Hindlimb muscle (tissue), 1 donor: ENCODE data around the gene NF1. TPM values are rescaled to one million over a fixed set of nuclear protein-coding genes. Genes with fewer than 3 reads are reported as not detected.
A peak's percentile ranks its signal among the peaks of the same experiment; 100 is the strongest.

ENCODE experiments used
- DNase-seq: peaks from one replicate; pipeline ENCODE4 v3.0.0-alpha.2; 2013
- polyA plus RNA-seq: library from polyadenylated mRNA; unstranded; fragments of 120-200 nt; gene quantifications from one replicate; pipeline ENCODE4 v1.2.1, GENCODE V29; 2013; ENCODE audit not compliant: insufficient read length

The NF1 gene
- polyA plus RNA-seq, 1 donor = 23.0 TPM

DNA sequence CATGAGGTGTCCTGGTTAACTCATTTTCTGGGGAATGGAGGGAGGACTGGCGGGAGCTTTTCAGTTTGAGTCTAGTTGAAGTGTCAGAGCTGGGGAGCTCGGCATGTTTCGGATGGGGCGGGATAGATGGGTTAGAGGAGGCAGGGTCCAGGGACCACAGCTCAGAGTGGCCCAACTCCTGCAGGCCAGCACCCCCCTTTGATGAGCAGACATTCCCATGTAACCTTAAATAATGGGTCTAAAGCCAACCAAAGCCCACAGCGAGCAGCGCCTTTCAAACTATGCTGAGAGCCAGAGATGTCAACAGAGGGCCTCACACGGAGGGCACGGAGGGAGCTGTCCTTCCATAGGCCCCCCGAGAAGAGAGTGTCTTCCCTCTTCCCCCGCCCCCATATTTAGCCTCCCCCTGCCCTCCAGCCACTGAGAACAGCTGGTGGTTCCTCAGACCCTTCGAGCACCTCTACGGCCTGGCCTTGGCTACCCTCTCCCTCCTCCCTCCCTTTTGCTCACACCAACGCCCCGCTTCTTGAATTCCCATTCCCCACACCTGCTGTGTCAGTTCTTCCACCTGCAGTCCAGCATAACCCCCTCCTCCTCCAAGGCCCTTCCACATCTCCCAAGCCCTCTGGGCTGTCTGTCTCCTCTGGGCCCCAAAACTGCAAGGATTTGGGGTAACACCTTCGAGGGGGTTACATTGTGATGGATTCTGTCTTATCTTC is 318.5 kb downstream of the NF1 start:
- DNase-seq = no peak

DNA sequence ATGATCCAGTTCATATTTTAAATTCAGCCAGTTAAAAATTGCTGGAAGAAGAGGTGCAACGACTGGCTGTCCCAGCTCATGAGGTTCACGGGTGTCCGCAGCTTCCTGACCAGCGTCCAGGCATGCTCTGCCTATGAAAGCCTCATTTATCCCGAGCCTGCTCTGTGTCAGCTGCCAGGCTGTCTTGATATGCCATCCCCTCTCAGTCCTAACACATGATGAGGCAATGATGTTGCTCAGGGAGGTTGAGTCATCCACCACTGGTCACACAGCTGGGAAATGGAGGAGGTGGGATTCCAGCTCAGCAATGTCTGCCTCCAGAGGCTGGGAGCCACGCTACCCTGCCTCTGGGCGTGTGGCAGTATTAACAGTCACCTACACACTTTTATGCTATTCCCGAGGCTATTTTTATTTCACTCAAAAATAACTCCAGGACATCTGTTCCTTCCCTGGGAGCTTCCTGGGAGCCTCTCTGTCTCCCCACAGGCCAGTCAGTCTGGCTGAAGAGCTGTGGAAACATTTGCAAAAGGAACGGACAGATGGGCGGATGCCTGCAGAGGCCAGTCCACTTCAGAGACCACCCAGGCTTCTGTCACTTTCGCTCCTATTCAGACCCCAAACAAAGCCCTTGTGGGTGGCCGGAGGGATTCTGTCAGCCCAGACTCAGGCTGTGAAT is 319.2 kb downstream of the NF1 start:
- no peak for DNase-seq

DNA sequence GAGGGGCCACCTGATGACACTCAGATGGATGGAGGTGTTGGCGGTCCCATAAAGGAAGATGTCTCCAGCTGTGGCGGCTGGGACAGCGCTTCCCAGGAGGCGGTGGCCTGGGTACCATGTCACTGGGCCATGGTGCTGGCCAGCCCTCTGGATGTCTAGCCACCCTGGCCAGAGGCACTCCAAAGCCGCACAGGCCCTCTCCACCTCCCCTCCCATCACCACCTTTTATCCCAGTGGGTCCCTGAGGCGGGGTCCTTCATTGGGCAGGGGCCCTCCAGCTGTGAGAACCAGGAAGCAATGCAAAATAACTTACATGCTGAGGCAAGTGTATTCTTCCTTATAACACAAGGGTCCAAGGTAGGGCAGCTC is 319.8 kb downstream of the NF1 start:
- no peak for DNase-seq

DNA sequence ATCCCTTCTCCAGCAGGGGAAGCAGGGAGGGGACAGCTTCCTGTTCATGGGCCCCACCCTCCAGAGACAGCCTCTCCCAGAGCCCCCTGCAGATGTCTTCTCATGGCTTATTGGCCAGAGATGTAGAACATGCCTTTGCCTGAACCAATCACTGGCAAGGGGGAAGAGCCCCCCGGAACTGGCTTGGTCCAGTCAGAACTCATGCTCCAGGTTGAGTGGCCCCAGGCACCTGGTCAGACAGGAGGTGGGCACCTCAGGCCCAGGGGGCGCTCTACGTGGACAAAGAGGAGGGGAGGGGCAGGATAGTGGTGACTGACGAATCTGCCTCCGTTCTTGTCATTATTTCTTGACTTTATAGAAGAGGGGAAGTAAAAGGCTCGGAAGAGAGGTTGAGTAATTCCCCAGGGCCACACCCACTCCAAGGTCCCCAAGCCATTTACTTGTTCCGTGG is 320.3 kb downstream of the NF1 start:
- no peak for DNase-seq

DNA sequence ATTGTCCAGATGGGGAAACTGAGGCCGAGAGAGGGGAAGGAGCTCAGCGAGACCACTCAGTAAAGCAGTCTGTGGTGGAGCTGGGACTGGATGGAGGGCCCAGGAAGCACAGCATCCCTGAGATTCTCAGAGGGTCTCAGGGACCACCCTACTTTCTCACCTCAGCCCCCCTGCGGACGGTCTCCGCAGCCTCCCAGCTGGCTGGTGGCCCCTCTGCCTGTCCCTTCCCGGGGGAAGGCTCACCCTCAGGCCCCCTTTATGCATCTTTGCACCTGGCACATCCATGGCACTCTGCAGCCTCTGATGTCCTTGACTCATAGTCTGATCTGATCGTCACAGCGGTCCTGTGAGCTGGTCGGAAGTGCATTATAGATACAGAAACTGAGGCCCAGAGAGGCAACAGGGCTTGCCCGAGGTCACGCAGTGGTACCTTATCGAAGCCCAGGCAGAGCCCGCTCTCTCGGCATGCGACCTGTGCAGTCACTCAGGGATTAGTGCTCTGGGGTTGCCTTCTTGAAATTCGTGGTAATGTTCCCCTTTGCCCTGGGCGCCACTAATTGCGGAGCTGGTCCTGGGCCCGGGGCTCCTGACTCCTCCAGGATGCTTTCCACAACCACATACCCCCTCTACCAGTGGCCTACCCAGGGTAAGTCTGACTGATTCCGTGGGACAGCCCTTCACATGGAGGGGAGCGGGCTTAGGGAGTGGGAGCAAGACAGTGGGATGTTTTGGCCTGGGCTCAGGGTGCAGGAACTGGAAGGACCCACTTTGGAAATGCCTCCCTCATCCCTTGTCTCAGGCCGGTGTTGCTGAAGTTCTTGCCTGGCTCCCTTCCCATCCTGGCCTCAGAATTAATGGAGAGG is 321.1 kb downstream of the NF1 start:
- DNase-seq = no peak

DNA sequence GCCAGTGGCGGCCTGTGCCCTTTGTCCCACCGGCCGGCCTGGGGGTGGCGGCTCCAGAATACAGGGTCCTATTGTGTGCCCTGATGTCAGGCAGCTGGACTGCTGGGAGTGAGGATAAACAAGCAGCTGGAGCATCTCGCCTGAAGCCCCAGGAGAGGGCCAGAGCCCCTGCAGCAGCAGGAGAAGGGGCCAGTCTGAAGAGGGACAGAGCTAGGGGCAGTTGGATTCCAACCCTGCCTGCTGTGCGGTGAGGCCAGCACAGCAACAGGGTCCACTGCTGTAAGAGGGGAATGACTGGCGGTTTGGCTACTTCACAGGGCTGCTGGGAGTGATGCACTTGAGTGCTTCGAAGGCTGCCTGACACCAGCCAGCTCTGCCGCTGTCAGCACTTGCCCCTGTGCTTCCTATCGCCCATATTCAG is 321.7 kb downstream of the NF1 start:
- DNase-seq = no peak

DNA sequence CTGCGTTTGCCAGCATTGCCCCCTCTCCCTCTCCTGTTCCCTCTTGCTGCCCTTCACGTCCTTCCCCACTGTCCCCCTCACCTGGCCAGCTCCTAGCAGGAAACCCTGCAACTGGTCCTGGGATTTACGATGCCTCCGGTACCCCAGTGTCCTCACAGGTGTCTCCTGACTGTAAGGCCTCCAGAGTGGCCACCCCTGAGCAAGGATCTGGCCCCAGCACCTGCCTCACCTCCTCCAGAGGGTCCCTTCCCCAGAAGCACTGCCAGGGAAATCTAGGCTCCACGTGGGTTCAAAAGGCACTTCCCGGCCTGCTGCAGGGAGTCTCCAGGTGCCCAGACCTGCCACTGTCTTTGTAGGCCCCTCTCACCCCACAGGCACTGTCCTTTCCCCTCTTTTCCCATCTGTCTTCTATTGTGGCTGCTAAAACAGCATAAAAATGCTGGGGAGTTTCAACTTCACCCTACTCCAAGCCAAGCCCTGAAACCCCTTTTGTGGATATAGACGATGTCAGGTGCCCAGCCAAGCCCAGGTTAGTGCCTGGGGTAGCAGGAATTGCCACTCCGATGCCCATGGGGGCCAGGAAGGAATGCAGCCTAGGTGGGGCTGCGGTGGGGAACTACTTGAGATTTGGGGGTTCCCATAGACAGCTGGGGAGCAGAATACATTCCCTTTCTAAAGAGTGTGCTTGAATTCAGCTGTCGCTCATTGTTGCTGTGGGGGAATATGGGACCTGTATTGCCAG is 322.4 kb downstream of the NF1 start:
- no peak for DNase-seq

DNA sequence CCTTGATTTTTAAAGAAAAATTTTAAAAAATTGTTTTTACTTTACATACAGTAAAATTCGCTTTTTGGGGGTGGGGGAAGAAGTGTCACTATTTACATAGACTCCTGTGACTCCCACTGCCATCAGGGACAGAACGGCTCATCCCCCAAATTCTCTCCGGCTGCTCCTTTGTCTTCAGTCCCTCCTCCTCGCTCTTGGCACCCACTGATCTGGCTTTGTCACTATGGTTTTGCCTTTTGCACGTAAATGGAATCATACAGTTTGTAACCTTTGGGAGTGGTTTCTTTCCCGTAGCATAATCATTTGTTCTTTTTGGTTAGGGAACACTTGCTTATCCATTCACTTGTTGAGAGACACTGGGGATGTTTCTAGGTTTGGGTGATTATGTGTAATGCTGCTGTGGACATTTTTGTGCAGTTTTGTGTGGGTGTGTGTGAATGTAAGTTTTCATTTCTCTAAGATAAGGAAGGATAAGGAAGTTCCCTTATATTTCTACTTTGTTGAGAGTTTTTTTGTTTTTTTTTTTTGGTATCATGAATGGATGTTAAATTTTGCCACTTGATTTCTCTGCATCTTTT is 324.1 kb downstream of the NF1 start:
- no peak for DNase-seq

DNA sequence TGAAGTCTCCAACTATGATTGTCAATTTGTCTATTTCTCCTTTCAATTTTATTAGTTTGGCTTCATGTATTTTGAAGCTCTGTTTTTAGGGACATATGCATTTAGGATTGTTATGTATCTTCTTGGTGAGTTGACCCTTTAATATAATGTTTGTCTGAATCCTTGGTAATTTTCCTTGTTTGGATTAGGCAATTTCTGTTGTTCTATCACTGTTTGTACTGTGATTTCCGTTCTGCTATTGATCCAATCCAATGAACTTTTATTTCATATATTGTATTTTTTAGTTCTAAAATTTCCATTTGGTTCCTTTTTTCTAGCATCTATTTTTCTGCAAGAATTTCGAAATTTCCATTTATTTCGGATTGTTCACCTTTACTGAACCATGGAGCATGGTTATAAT is 327.7 kb downstream of the NF1 start:
- DNase-seq = no peak

DNA sequence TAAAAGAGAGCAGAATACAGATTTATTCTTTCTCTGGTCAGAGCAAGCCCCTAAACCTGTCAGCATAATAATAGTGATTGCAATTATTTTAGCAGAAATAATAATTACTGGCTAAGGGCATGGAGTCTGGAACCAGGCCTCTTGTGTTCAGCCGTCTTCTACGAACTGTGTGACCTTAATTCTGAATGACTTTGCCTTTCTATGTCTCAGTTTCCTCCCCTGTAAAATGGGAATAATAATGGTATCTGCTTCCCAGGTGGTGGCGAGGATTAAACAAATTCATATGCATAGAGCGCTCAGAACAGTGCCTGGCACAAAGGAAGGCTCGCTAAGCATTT is 330.1 kb downstream of the NF1 start:
- DNase-seq = no peak

DNA sequence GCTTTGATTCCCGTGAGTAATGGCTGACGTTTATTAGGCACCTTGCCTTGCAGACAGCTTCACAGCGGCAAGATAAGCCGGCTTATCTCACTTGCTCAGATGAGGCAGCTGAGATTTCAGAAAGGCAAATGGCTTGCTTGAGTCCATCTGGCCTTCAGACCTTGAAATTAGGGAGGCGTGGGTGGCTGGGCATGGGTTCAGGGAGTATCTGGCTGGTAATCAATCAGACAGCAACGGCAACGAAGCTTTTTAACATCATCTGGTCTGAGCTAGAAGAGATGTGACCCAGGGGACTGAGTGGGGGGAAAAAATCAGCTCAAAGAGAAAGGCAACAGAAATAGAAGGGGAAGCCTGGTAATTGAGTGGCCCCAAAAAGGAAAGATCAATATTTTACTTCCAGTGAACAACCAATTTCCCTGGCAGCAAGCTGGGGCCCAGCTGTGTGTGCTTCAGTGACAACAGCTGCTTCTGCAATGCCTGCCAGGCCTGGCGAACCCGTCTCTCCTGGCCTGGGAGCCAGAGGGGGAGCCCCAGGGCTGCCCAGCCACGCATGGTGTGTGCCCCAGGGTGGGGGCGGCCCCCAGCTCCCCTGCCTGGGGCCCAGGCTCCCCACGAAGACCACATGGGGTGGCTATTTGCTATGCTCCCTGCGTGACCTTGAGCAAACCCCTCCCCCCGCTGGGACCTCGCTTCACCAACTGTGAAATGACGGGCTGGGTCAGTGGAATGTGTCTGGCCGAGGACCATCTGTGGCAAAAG is 330.7 kb downstream of the NF1 start:
- DNase-seq = peak; percentile 23

Other genes starting within 250 kb of the NF1 start
- 12.4 TPM for gene TEFM, start 188.7 kb upstream of the NF1 start, polyA plus RNA-seq
- gene ADAP2, start 173.0 kb upstream of the NF1 start, polyA plus RNA-seq = 10.1 TPM
- 9.2 TPM for gene RNF135, start 123.9 kb upstream of the NF1 start, polyA plus RNA-seq
- 0.27 TPM for gene OMG, start 202.3 kb downstream of the NF1 start, polyA plus RNA-seq
- 4.0 TPM for gene EVI2B, start 219.1 kb downstream of the NF1 start, polyA plus RNA-seq
- gene EVI2A, start 226.6 kb downstream of the NF1 start, polyA plus RNA-seq = 2.8 TPM